K562 (cell line): ENCODE measurements around the gene CTDSPL. TPM values are rescaled to one million over a fixed set of nuclear protein-coding genes. Genes with fewer than 3 reads are reported as not detected.

Experiments used
- ATAC-seq: fragments of 200-7000 bp; cut with Tn5 transposase; 3 replicates; pipeline ENCODE4 v1.9.1; 2020; ENCODE audit warnings: moderate library complexity
- BruUV-seq: library from RNA; stranded (reverse); fragments of 400-500 nt; replicated peaks from 2 replicates; lab custom pipeline; 2021; lab: Mats Ljungman, UMichigan
- CTCF ChIA-PET: fragments of 300-600 bp; formaldehyde crosslinking; extraction: SDS; loops from one replicate; lab custom pipeline; 2021; ENCODE audit warnings: low intra/inter-chr PET ratio; lab: Yijun Ruan, JAX
- POLR2A ChIA-PET: fragments of 300-600, 350-650 bp; sonication (Branson Sonifier 250); formaldehyde crosslinking; extraction: SDS; loops from one replicate; lab custom pipeline; 2021; ENCODE audit warnings: antibody characterized with exemption, inconsistent platforms; lab: Yijun Ruan, JAX
- DNase-seq, 4 experiments: peaks; one replicate each; pipeline versions ENCODE4 v3.0.0 to v3.0.0-alpha.2; 2011 to 2018; ENCODE audit warnings: low spot score in 3 of 4, mixed read lengths in 3 of 4; ENCODE audit errors: extremely low read depth in 1 of 4
- FAIRE-seq: peaks from 2 replicates; lab custom pipeline; 2011; peaks lifted over from hg19 to GRCh38; lab: Jason Lieb, UNC
- H2AFZ ChIP-seq: 2 replicates; pipeline ENCODE4 v1.6.0; 2011; ENCODE audit warnings: low read depth, low read length, control low read depth, inconsistent platforms
- H3K27ac ChIP-seq: fragments of 200-600 bp; 3 replicates; pipeline ENCODE4 v1.8.0; 2011; ENCODE audit warnings: low read depth, mild to moderate bottlenecking, control low read depth, inconsistent platforms, low read length, moderate library complexity, mixed read lengths; ENCODE audit errors: extremely low read depth
- H3K27me3 ChIP-seq, 2 experiments: fragments of 300-600 bp in 1 of 2; 2 replicates in 1 of 2; 3 replicates in 1 of 2; pipeline versions ENCODE4 v1.6.0 to v1.8.0; 2011; ENCODE audit warnings: inconsistent platforms in 2 of 2, low read length in 2 of 2, mild to moderate bottlenecking in 1 of 2, mixed read lengths in 1 of 2, moderate library complexity in 1 of 2; ENCODE audit not compliant: control insufficient read depth in 2 of 2, insufficient read depth in 2 of 2
- H3K36me3 ChIP-seq: fragments of 300-600 bp; 3 replicates; pipeline ENCODE4 v1.8.0; 2011; ENCODE audit warnings: mild to moderate bottlenecking, low read length, inconsistent platforms; ENCODE audit not compliant: control insufficient read depth, insufficient read depth
- H3K4me1 ChIP-seq, 2 experiments: fragments of 200-600 bp in 1 of 2; replicated peaks in 1 of 2; 2 replicates in 1 of 2; 3 replicates in 1 of 2; pipeline versions ENCODE4 v1.5.1 to v1.8.0; 2011; ENCODE audit warnings: inconsistent platforms in 2 of 2, low read length in 2 of 2, mild to moderate bottlenecking in 1 of 2, mixed read lengths in 1 of 2, moderate library complexity in 1 of 2; ENCODE audit not compliant: control insufficient read depth in 2 of 2, insufficient read depth in 2 of 2
- H3K4me2 ChIP-seq: 2 replicates; pipeline ENCODE4 v1.6.1; 2011; ENCODE audit warnings: low read length, control low read depth, inconsistent platforms, mixed read lengths; ENCODE audit not compliant: insufficient read depth
- H3K4me3 ChIP-seq: fragments of 200-600 bp; sonication (generic), shearing (Covaris generic); 2 replicates; pipeline ENCODE4 v1.5.1; 2016; ENCODE audit warnings: control low read depth, inconsistent platforms
- H3K79me2 ChIP-seq: fragments of 200-600 bp; 3 replicates; pipeline ENCODE4 v1.8.0; 2011; ENCODE audit warnings: low read length, inconsistent platforms; ENCODE audit not compliant: control insufficient read depth, insufficient read depth
- H3K9ac ChIP-seq, 2 experiments: 2 replicates each; pipeline versions ENCODE4 v1.6.0 to v1.6.1; 2011; ENCODE audit warnings: low read depth in 2 of 2, low read length in 2 of 2, control low read depth in 1 of 2, inconsistent platforms in 1 of 2, mild to moderate bottlenecking in 1 of 2, mixed read lengths in 1 of 2; ENCODE audit not compliant: insufficient read depth in 1 of 2
- H3K9me1 ChIP-seq: one replicate; pipeline ENCODE4 v1.6.0; 2011; ENCODE audit warnings: inconsistent platforms, mild to moderate bottlenecking, low read length, moderate library complexity; ENCODE audit not compliant: control insufficient read depth, insufficient read depth
- H3K9me3 ChIP-seq: replicated peaks from 2 replicates; pipeline ENCODE4 v1.5.1; 2011; ENCODE audit warnings: low read depth, low read length, inconsistent platforms; ENCODE audit not compliant: control insufficient read depth, insufficient read depth
- H4K20me1 ChIP-seq: replicated peaks from 2 replicates; pipeline ENCODE4 v1.6.1; 2011; ENCODE audit warnings: low read length, inconsistent platforms, mixed read lengths; ENCODE audit not compliant: control insufficient read depth, insufficient read depth
- DACH1 ChIP-seq: fragments of 450-650 bp; IDR thresholded peaks from 2 replicates; pipeline ENCODE4 v1.6.1; 2018; ENCODE audit not compliant: partially characterized antibody
- FOXM1 ChIP-seq, 2 experiments: fragments of 450-650 bp in 1 of 2; sonication (generic) in 1 of 2; formaldehyde crosslinking in 1 of 2; IDR thresholded peaks; 2 replicates each; pipeline versions ENCODE4 v1.6.1 to v1.9.0; 2017 to 2022; ENCODE audit warnings: low read depth in 2 of 2, mild to moderate bottlenecking in 2 of 2, missing genetic modification reagents in 1 of 2, moderate library complexity in 1 of 2
- MAFG ChIP-seq: fragments of 450-650 bp; conservative IDR thresholded peaks from 2 replicates; pipeline ENCODE4 v1.6.1; 2016; ENCODE audit warnings: missing genetic modification characterization, missing compliant biosample characterization
- PYGO2 ChIP-seq: fragments of 450-650 bp; IDR thresholded peaks from 2 replicates; pipeline ENCODE4 v1.6.1; 2016; ENCODE audit warnings: mild to moderate bottlenecking, missing genetic modification characterization, moderate library complexity, missing compliant biosample characterization
- SMARCA4 ChIP-seq: fragments of 450-650 bp; IDR thresholded peaks from 2 replicates; pipeline ENCODE4 v1.6.1; 2016
- ZNF316 ChIP-seq: fragments of 450-650 bp; IDR thresholded peaks from 2 replicates; pipeline ENCODE4 v1.6.1; 2016
- WGBS: fragments of 100-300 bp; shearing (Covaris generic); methylation state at CpG from one replicate; pipeline ENCODE4 v1.1.6; 2016; ENCODE audit warnings: low coverage, mixed read lengths; ENCODE audit not compliant: insufficient coverage; ENCODE audit errors: missing lambda C conversion rate; 5-methylcytosine and 5-hydroxymethylcytosine counted together
- in situ Hi-C: fragments of 300-500 bp; cut with MboI; formaldehyde crosslinking; loops from 4 replicates; pipeline ENCODE4 v1.15.0; 2018; ENCODE audit warnings: inconsistent platforms, mixed read lengths
- intact Hi-C: fragments of 100-400 bp; cut with micrococcal nuclease; formaldehyde crosslinking; loops from 2 replicates; pipeline ENCODE4 v1.14.2; 2022
- polyA plus RNA-seq, 8 experiments: library from polyadenylated mRNA; depleted of rRNA in 4 of 8; stranded (reverse) in 5 of 8; unstranded in 3 of 8; fragments of >200 nt; fragmentation: Nextera tagmentation in 2 of 8; fragmentation: Illumina TruSeq in 1 of 8; extraction: Ambion mirVana in 2 of 8; extraction: Trizol in 1 of 8; gene quantifications; 2 replicates each; pipeline versions ENCODE4 v1.2.1 to v1.2.3, GENCODE V29; 2011 to 2014; ENCODE audit warnings: inconsistent platforms in 1 of 8, missing spikeins in 1 of 8
- total RNA-seq, 7 experiments: library from RNA; depleted of rRNA in 6 of 7; stranded (reverse); fragments of >200 nt in 6 of 7; fragmentation: Illumina TruSeq in 2 of 7; extraction: Trizol in 2 of 7; gene quantifications; 2 replicates each; pipeline versions ENCODE4 v1.2.1 to v1.2.3, GENCODE V29; 2011 to 2021; ENCODE audit warnings: low replicate concordance in 1 of 7

Gene CTDSPL
- total and polyA plus RNA-seq, 9 of the 15 experiments (the other 6 are each of a cell fraction or from before 2014, with no cell fraction given): 5.1 to 19.3 (median 11.3) TPM

- no peaks in the 10 kb centered on the region for H3K79me2 ChIP-seq
- H3K9me3 ChIP-seq: no peaks in the 10 kb centered on the region
- H2AFZ ChIP-seq: 0 out of 2 replicates have a peak overlapping the region, but pooled peaks have one; percentile 25
- no peak overlapping the region for H3K9ac ChIP-seq
- H3K27ac ChIP-seq: no peak overlapping the region
- no peaks in the 10 kb centered on the region for H3K4me1 ChIP-seq
- in situ Hi-C loops: no loop called here
- CTCF ChIA-PET: no interaction called here
- H3K27me3 ChIP-seq: 0 out of 5 replicates have a peak, but pooled peaks cover 3 to 4% of the 10 kb centered on the region in 2 experiments
- WGBS: 23% methylated on average over 5 of the region's 5 CpGs
- intact Hi-C loops: loop anchor here (10.0 kb wide), 1 partner anchor 408 kb away; no protein-coding TSS in a partner anchor
- no peak overlapping the region for H3K4me3 ChIP-seq
- TF ChIP-seq FOXM1 (IDR thresholded peaks at IDR 0.05; ENCODE audit: low read depth): no peak
- TF ChIP-seq FOXM1 (CRISPR knock-in tag; IDR thresholded peaks at IDR 0.05; ENCODE audit: low read depth): no peak
- TF ChIP-seq DACH1: no peak
- 0 out of 2 replicates have a peak, but pooled peaks have one; percentile 27 for TF ChIP-seq MAFG
- 0 out of 2 replicates have a peak, but pooled peaks have one; percentile 15 for TF ChIP-seq PYGO2 (tag)
- TF ChIP-seq ZNF316: peak; percentile 47; the same call in 1 of the 2 replicates
- no peak for TF ChIP-seq SMARCA4
- H4K20me1 ChIP-seq: no peaks in the 10 kb centered on the region
- BruUV-seq: no TSS peak
- DNase-seq (no peak), ATAC-seq (no peak), FAIRE-seq (no peak)
- no peak overlapping the region for H3K4me2 ChIP-seq
- H3K9me1 ChIP-seq: no peaks in the 10 kb centered on the region
- POLR2A ChIA-PET: interaction anchor here (0.6 kb wide), 1 partner anchor 44 kb away, joined by 4 read pairs; no protein-coding TSS in a partner anchor
- H3K36me3 ChIP-seq: no peaks in the 10 kb centered on the region
Observed at GRCh38 chr3:37963016-37963415, 101.3 kb downstream of the CTDSPL start.
